Duodenal mucosa (tissue), 2 donors: ENCODE measurements around the gene TBC1D22B.
A peak's percentile ranks its signal among the peaks of the same experiment; 100 is the strongest.

ENCODE experiments used
- H3K27ac ChIP-seq: one replicate; pipeline ENCODE4 v1.7.0; 2013; ENCODE audit warnings: low read depth, low read length
- H3K27me3 ChIP-seq, 2 donors: one replicate each; pipeline ENCODE4 v1.7.0; 2013; ENCODE audit warnings: low read length in 2 of 2, control low read depth in 1 of 2; ENCODE audit not compliant: insufficient read depth in 2 of 2, control insufficient read depth in 1 of 2
- H3K36me3 ChIP-seq, 2 donors: one replicate each; pipeline ENCODE4 v1.7.0; 2013; ENCODE audit warnings: low read length in 2 of 2, control low read depth in 1 of 2; ENCODE audit not compliant: insufficient read depth in 2 of 2, control insufficient read depth in 1 of 2
- H3K4me1 ChIP-seq, 2 donors: one replicate each; pipeline ENCODE4 v1.7.0; 2013; ENCODE audit warnings: low read length in 2 of 2, control low read depth in 1 of 2; ENCODE audit not compliant: insufficient read depth in 2 of 2, control insufficient read depth in 1 of 2
- H3K4me3 ChIP-seq, 2 donors: one replicate each; pipeline ENCODE4 v1.7.0; 2013; ENCODE audit warnings: low read length in 2 of 2, low read depth in 1 of 2
- H3K9ac ChIP-seq, 2 donors: one replicate each; pipeline ENCODE4 v1.7.0; 2013; ENCODE audit warnings: low read length in 2 of 2, low read depth in 1 of 2
- H3K9me3 ChIP-seq, 2 donors: one replicate each; pipeline ENCODE4 v1.7.0; 2013; ENCODE audit warnings: low read length in 2 of 2, control low read depth in 1 of 2; ENCODE audit not compliant: control insufficient read depth in 1 of 2

Gene TBC1D22B

DNA sequence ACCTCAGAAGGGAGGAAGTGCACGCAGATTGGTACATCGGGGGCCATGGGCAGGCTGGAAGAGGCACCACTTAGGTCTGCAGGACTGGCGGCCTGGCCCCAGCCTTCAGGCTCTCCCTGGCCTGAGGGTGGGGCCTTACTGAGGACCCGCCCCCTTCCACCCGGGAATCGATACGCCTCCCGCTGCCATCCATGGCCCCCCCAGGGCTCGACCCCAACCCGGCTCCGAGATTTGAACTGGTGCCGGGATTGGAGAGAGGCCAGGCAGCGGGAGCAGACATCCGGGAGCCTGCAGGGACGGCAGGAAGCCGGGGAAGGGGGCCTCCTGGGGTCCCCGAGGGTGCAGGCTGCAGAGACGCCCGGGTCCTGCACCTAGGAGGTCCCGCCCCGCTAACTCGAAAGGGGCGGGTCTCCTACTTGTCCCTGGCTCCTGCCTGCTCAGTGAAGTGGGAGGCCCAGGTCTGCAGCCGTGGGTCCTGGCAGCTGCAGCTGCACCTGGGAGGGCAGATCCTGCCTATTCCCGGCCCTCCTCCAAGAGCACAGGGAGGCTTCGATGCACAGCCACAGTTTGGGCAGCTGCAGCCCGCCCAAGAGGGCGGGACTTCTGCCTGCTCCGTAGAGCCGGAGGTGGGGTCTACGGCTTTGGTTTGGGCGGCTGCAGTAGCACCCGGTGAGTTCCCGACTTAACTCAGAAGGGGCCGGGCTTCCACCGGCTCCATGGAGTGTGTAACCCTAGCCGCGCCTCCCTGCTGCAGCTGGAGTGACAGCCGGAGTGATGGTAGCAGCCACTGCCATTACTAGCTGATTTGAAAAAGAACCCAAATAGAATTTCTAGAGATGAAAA is 35.2 kb upstream of the TBC1D22B start:
- Histone ChIP-seq H3K27ac (no peak overlapping the region), H3K9ac (peak overlapping the region in 1 of 2 donors; percentile 41)

DNA sequence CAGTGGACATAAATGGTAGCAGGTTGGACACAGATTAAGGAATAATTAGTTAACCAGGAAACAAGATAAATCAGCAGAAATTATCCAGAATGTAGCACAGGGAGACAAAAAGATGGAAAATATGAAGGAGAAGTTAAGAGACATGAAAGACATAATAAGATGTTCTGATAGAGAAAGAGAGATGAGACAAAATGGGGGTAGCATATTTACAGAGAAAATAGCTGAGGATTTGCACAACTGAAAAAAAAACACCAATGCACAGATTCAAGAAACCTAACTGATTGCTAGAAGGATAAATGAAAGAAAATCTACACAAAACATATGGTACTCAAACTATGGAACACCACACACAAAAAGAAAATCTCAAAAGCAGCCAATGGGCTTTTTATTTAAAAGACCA is 34.6 kb upstream of the TBC1D22B start:
- H3K4me3 ChIP-seq: peak overlapping the region; percentile 60 to 77
- H3K4me1 ChIP-seq: peaks cover 5% of the 10 kb centered on the region in 2 donors
- no peaks in the 10 kb centered on the region for H3K9me3 ChIP-seq
- H3K9ac ChIP-seq: no peak overlapping the region
- no peak overlapping the region for H3K27ac ChIP-seq
- no peaks in the 10 kb centered on the region for H3K36me3 ChIP-seq
- no peaks in the 10 kb centered on the region for H3K27me3 ChIP-seq

More for the DNA sequence above, 35.2 kb upstream of the TBC1D22B start:
- Histone ChIP-seq H3K4me1 (peaks cover 5% of the 10 kb centered on the region in 2 donors), H3K4me3 (peak overlapping the region; percentile 60 to 77), H3K36me3 (no peaks in the 10 kb centered on the region), H3K9me3 (no peaks in the 10 kb centered on the region), H3K27me3 (no peaks in the 10 kb centered on the region)

DNA sequence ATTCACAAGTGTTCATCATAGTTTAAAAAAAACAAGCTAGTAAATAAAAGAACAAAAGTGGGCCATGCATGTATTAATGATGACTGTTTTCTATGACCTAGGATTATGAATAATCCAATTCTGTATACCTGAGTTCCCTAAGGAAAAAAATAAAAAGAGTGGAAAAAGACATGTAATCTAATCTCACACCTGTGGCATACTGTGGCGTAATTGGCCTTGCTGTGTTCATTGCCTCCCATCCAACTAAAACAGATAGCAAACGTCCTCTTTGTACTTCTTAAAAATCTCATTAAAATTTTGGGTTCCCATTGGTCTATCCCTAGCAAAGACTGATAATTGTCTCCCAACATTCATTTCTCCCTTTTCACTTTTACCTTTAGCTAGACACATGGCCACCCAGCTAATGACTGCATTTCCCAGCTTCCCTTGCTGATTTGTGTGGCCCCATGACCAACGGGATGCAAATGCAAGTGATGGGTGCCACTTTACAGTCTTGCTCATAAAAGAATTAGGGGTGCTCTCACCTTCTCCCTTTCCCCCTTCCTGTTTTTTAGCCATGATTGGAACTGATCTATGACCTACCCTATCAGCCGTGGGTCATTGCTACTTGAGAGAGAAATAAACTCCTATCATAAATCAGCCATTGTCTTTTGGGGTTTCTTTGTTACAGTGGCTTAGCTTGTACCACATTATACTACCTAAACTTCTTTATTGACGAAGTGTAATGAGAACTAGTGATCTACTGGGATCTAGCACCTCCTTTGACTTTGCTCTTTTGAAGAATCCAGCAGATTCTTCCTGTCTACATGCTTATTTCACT is 32.0 kb upstream of the TBC1D22B start:
- H3K27me3 ChIP-seq: no peaks in the 10 kb centered on the region
- no peaks in the 10 kb centered on the region for H3K9me3 ChIP-seq
- H3K4me1 ChIP-seq: peaks cover 5 to 10% of the 10 kb centered on the region in 2 donors
- no peaks in the 10 kb centered on the region for H3K36me3 ChIP-seq
- H3K9ac ChIP-seq: no peak overlapping the region
- no peak overlapping the region for H3K4me3 ChIP-seq
- H3K27ac ChIP-seq: no peak overlapping the region

DNA sequence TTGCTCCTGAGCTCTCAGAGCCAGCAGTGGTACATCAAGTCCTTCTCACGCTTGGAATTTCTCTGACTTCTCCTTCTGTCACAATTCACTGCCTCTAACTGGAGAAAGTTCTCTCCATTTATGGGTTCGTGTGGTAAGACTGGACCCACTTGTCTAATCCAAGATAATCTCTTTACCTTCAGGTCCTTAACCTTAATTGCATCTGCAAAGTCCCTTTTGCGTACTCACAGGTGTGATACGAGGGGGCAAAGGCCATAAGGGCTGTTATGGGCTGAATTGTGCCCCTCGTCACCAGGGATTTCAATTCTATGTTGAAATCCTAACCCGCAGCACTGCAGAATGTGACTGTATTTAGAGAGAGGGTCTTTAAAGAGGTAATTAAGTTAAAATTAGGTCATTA is 27.5 kb upstream of the TBC1D22B start:
- Histone ChIP-seq H3K9ac (no peak overlapping the region), H3K9me3 (no peaks in the 10 kb centered on the region), H3K27ac (no peak overlapping the region), H3K4me1 (peaks cover 0 to 5% of the 10 kb centered on the region in 2 donors), H3K36me3 (no peaks in the 10 kb centered on the region), H3K4me3 (no peak overlapping the region), H3K27me3 (no peaks in the 10 kb centered on the region)

DNA sequence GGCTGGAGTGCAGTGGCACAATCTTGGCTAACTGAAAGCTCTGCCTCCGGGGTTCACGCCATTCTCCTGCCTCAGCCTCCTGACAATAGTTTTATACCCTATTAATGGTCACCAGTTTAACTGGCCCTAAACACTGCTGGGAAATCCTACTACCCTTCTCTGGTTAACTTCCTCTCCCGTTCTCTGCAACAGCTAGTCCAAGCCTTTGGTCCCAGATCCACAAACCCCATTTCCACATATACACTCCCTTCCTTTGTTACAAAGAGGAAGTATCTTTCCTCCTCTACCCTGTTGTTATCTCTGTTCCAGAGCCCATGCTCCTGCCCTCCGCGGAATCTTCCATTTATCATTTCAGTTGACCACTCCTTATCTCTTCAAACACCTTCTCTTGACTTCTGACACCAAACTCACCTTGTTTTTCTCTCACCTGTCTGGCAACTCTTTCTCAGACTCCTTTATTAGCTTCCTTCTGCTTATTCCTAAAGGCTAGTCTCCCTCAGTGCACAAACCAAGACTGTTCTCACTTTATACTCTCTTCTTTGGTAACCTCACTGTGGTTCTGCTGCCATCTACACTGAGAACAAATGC is 25.0 kb upstream of the TBC1D22B start:
- no peaks in the 10 kb centered on the region for H3K27me3 ChIP-seq
- peaks cover 0 to 5% of the 10 kb centered on the region in 2 donors for H3K4me1 ChIP-seq
- H3K9me3 ChIP-seq: no peaks in the 10 kb centered on the region
- no peak overlapping the region for H3K27ac ChIP-seq
- H3K36me3 ChIP-seq: no peaks in the 10 kb centered on the region
- no peak overlapping the region for H3K4me3 ChIP-seq
- no peak overlapping the region for H3K9ac ChIP-seq

DNA sequence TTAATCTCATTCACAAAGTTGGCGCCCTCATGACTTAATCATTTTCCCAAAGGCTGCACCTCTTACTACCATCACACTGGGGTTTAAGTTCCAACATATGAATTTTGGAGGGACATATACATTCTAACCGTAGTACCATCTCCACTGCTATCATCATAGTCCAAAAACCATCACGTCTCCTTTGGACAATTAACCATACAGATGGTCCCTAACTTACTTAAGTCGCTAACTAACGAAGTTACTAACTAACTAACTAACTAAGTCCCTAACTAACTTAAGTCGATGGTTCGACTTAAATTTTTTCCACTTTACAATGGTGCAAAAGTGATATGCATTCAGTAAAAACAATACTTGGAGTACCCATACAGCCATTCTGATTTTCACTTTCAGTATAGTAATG is 24.0 kb upstream of the TBC1D22B start:
- no peaks in the 10 kb centered on the region for H3K36me3 ChIP-seq
- no peaks in the 10 kb centered on the region for H3K9me3 ChIP-seq
- H3K27ac ChIP-seq: no peak overlapping the region
- no peaks in the 10 kb centered on the region for H3K27me3 ChIP-seq
- H3K9ac ChIP-seq: no peak overlapping the region
- peaks cover 0 to 5% of the 10 kb centered on the region in 2 donors for H3K4me1 ChIP-seq
- H3K4me3 ChIP-seq: no peak overlapping the region

DNA sequence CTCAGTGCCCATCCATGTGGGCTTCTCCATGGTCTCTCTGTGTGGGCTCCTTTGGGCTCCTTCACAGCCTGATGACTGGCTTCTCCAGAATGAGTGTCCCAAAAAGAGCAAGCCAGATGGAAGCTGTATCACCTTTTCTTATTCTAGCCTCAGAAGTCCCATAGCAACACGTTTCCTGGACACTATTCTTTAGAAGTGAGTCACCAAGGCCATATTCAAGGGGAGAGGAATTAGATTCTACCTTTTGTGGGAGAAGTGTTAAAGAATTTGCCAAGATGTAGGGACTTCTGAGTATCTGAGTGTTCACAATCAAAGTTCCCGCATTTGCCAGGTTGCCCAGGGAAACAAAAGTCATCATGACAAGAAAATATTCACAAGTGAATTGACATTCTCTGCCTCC is 20.7 kb upstream of the TBC1D22B start:
- H3K27me3 ChIP-seq: no peaks in the 10 kb centered on the region
- H3K9me3 ChIP-seq: no peaks in the 10 kb centered on the region
- H3K4me1 ChIP-seq: peaks cover 5 to 11% of the 10 kb centered on the region in 2 donors
- no peaks in the 10 kb centered on the region for H3K36me3 ChIP-seq
- H3K9ac ChIP-seq: no peak overlapping the region
- no peak overlapping the region for H3K27ac ChIP-seq
- no peak overlapping the region for H3K4me3 ChIP-seq

DNA sequence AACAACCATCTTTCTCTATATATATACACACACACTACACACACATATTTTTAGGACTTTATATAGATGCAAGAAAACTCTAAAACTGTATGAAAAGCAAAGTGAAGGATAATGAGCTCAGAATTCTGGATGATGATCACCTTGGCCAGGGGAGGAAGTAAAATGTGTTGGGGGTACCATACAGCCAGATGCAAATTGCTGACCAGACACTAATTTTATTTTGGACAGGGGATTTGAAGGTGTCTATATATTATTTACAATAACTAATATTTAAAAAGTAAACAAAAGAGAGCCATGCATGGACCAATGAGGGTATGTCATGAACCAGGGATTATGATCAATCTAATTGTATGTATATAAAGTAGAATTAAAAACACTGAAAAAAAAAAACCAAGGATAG is 19.8 kb upstream of the TBC1D22B start:
- no peak overlapping the region for H3K4me3 ChIP-seq
- peaks cover 5 to 16% of the 10 kb centered on the region in 2 donors for H3K4me1 ChIP-seq
- no peak overlapping the region for H3K9ac ChIP-seq
- H3K27ac ChIP-seq: no peak overlapping the region
- H3K36me3 ChIP-seq: no peaks in the 10 kb centered on the region
- no peaks in the 10 kb centered on the region for H3K27me3 ChIP-seq
- no peaks in the 10 kb centered on the region for H3K9me3 ChIP-seq

DNA sequence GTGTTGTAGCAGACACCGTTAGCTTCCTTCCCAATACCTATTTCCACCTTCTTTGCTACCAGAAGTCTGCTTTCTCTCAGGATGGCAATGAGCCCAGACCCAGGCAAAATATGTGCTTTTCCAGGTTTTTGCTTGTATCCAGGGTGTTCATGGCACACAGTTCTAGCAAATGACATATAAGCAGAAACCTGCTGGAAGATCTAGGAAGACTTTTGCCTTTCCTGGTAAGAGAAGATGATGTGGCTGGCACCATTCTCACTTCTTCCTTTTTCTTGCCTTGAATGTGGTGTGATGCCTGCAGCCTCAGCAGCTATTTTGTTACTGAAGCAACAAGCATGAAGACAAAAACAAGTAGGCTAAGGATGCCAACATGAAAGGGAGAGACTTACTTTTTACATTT is 19.2 kb upstream of the TBC1D22B start:
- no peak overlapping the region for H3K27ac ChIP-seq
- H3K4me3 ChIP-seq: no peak overlapping the region
- no peaks in the 10 kb centered on the region for H3K9me3 ChIP-seq
- H3K27me3 ChIP-seq: no peaks in the 10 kb centered on the region
- H3K36me3 ChIP-seq: no peaks in the 10 kb centered on the region
- H3K4me1 ChIP-seq: peaks cover 5 to 17% of the 10 kb centered on the region in 2 donors
- H3K9ac ChIP-seq: no peak overlapping the region

DNA sequence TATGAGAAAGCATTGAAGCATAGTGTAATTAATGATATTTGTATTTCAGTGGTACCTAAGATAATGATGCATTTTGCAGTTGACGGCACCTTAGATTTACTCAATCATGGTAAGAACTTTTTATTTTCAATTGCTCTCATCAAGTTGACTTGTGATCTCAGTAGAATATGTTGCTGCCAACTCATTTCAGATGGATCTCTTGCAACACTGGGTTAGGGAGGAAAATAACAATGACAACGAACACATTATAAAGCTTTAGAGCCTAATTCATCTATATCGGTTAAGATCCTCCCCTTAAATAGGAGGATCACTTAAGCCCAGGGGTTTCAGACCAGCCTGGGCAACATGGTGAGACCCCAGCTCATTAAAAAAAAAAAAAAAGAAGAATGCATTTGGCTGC is 18.0 kb upstream of the TBC1D22B start:
- Histone ChIP-seq H3K36me3 (no peaks in the 10 kb centered on the region), H3K9me3 (no peaks in the 10 kb centered on the region), H3K27ac (peak overlapping the region; percentile 46)

More for the DNA sequence above, 18.0 kb upstream of the TBC1D22B start:
- Histone ChIP-seq H3K4me1 (peaks cover 10 to 23% of the 10 kb centered on the region in 2 donors), H3K9ac (no peak overlapping the region), H3K4me3 (no peak overlapping the region), H3K27me3 (no peaks in the 10 kb centered on the region)
